Right atrium auricular region (tissue), 2 donors: ENCODE data around the gene DLG2. TPM values are rescaled to one million over a fixed set of nuclear protein-coding genes. Genes with fewer than 3 reads are reported as not detected.
A peak's percentile ranks its signal among the peaks of the same experiment; 100 is the strongest.

ENCODE experiments used
- DNase-seq: peaks from one replicate; pipeline ENCODE4 v3.0.0-alpha.2; 2019; ENCODE audit warnings: low spot score
- H3K27ac ChIP-seq, 2 donors: fragments of 200-600 bp; sonication (generic); 1 replicate in 1 of 2; 2 replicates in 1 of 2; pipeline ENCODE4 v1.5.1; 2016 to 2019
- H3K27me3 ChIP-seq, 2 donors: fragments of 200-600 bp; sonication (generic); one replicate each; pipeline versions ENCODE4 v1.5.1 to v1.6.0; 2017 to 2019
- H3K36me3 ChIP-seq: fragments of 200-600 bp; sonication (generic); one replicate; pipeline ENCODE4 v1.5.1; 2016
- H3K4me1 ChIP-seq, 2 donors: fragments of 200-600 bp; sonication (generic); one replicate each; pipeline versions ENCODE4 v1.5.1 to v1.6.0; 2017 to 2019
- H3K4me3 ChIP-seq, 2 donors: fragments of 200-600 bp; sonication (generic); 1 replicate in 1 of 2; 2 replicates in 1 of 2; pipeline ENCODE4 v1.5.1; 2017 to 2019; ENCODE audit warnings: mild to moderate bottlenecking in 1 of 2, moderate library complexity in 1 of 2
- H3K9me3 ChIP-seq, 2 donors: fragments of 200-600 bp; sonication (generic); one replicate each; pipeline ENCODE4 v1.5.1; 2019
- CTCF ChIP-seq, 2 donors: fragments of 200-600 bp; sonication (generic); IDR thresholded peaks; one replicate each; pipeline ENCODE4 v1.5.1; 2019; ENCODE audit warnings: antibody characterized with exemption in 2 of 2
- total RNA-seq, 2 donors: library from RNA; depleted of rRNA; stranded (reverse); fragments of >200 nt; gene quantifications; one replicate each; pipeline ENCODE4 v1.1.0, GENCODE V29; 2016

DLG2 gene
- total RNA-seq, 2 donors from 2014 or later, result 6.6 to 6.7 TPM

GRCh38 chr11:84396521-84396920 is 1230.6 kb downstream of the DLG2 start:
- no peaks in the 10 kb centered on the region for H3K4me1 ChIP-seq
- H3K27ac ChIP-seq, result no peak overlapping the region
- H3K9me3 ChIP-seq, result no peaks in the 10 kb centered on the region
- DNase-seq, result no peak
- no peak overlapping the region for H3K4me3 ChIP-seq
- no peaks in the 10 kb centered on the region for H3K27me3 ChIP-seq
- TF ChIP-seq CTCF (IDR thresholded peaks at IDR 0.05), result no peak
- H3K36me3 ChIP-seq, result no peaks in the 10 kb centered on the region

- TF ChIP-seq CTCF (IDR thresholded peaks at IDR 0.05), result no peak
- H3K4me3 ChIP-seq, result no peak overlapping the region
- no peak for DNase-seq
- no peaks in the 10 kb centered on the region for H3K9me3 ChIP-seq
- H3K27me3 ChIP-seq, result no peaks in the 10 kb centered on the region
- H3K36me3 ChIP-seq, result no peaks in the 10 kb centered on the region
- H3K27ac ChIP-seq, result no peak overlapping the region
- no peaks in the 10 kb centered on the region for H3K4me1 ChIP-seq
These were observed 1236.6 kb downstream of the DLG2 start for GRCh38 chr11:84390441-84391078.

- Histone ChIP-seq H3K36me3 (no peaks in the 10 kb centered on the region), H3K27ac (no peak overlapping the region), H3K4me3 (no peak overlapping the region), H3K27me3 (no peaks in the 10 kb centered on the region), H3K4me1 (no peaks in the 10 kb centered on the region), H3K9me3 (no peaks in the 10 kb centered on the region)
- no peak for DNase-seq
- TF ChIP-seq CTCF (IDR thresholded peaks at IDR 0.05), result no peak
These were observed 1237.4 kb downstream of the DLG2 start for GRCh38 chr11:84389696-84390095.

- peak; percentile 64 for DNase-seq
- TF ChIP-seq CTCF (IDR thresholded peaks at IDR 0.05), result peak; percentile 60 to 88
- Histone ChIP-seq H3K27ac (no peak overlapping the region), H3K4me3 (no peak overlapping the region), H3K27me3 (no peaks in the 10 kb centered on the region), H3K4me1 (no peaks in the 10 kb centered on the region), H3K9me3 (no peaks in the 10 kb centered on the region), H3K36me3 (no peaks in the 10 kb centered on the region)
These were observed 1242.4 kb downstream of the DLG2 start for GRCh38 chr11:84384731-84385130.

- H3K4me3 ChIP-seq, result no peak overlapping the region
- no peak overlapping the region for H3K27ac ChIP-seq
- no peaks in the 10 kb centered on the region for H3K4me1 ChIP-seq
- no peaks in the 10 kb centered on the region for H3K27me3 ChIP-seq
- H3K9me3 ChIP-seq, result no peaks in the 10 kb centered on the region
- DNase-seq, result no peak
- H3K36me3 ChIP-seq, result no peaks in the 10 kb centered on the region
- no peak for TF ChIP-seq CTCF (IDR thresholded peaks at IDR 0.05)
These were observed 1243.6 kb downstream of the DLG2 start for GRCh38 chr11:84383576-84383975.

- Histone ChIP-seq H3K9me3 (no peaks in the 10 kb centered on the region), H3K36me3 (no peaks in the 10 kb centered on the region), H3K27me3 (no peaks in the 10 kb centered on the region), H3K4me3 (no peak overlapping the region), H3K27ac (no peak overlapping the region), H3K4me1 (no peaks in the 10 kb centered on the region)
- no peak for TF ChIP-seq CTCF (IDR thresholded peaks at IDR 0.05)
- no peak for DNase-seq
These were observed 1245.5 kb downstream of the DLG2 start for GRCh38 chr11:84381666-84382065.
